GM21367 (cell line): Measurements from ENCODE around the gene PLSCR2.
"Not testable (repeated sequence)": the region's sequence is repeated elsewhere in the genome, so short reads cannot be mapped to it uniquely, and the experiment has no call there.

ENCODE experiments used
- ATAC-seq: cut with Tn5 transposase; IDR thresholded peaks from one replicate; pipeline ENCODE4 v1.9.1; 2021; ENCODE audit not compliant: unreplicated experiment

Gene PLSCR2

GRCh38 chr3:146491303-146491702, 21.9 kb upstream of the PLSCR2 start:
- no peak for ATAC-seq

DNA sequence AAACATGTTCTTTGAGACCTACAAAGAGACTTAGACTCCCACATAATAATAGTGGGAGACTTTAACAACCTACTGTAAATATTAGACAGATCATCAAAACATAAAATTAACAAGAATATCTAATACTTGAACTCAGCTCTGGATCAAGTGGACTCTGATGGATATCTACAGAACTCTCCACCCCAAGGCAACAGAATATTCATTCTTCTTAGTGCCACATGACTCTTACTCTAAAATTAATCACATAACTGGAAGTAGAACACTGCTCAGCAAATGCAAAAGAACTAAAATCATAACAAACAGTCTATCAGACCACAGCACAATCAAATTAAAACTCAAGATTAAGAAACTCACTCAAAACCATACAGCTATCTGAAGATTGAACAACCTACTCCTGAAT, 15.9 kb upstream of the PLSCR2 start:
- no peak for ATAC-seq

DNA sequence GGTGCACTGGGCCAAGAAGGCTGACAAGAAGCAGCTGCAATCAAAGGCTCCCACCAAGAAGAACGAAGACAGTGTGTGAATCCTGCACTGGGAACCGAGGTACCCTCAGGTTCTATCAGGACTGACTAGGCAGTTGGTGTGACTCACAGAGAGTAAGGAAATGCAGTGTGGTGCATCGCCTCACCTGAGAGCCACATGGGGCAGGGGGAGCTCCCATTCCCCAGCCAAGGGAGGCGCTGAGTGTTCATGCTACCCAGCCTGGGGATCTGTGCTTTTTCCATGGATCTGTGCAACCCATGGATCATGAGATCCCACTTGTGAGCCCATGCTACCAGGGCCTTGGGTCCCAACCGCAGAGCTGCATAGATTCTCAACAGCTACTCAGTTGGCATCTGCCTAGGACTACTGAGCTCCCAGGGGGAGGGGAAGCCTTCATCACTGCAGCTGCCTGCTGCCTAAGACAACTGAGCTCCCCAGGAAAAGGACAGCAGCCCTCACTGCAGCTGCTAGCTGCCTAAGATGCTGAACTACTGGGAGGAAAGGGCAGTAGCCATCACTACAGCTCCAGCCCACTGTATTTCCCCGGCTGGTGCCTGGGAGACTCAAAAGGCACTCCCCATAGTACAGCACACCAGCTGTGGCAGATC, 6.9 kb upstream of the PLSCR2 start:
- no peak for ATAC-seq

DNA sequence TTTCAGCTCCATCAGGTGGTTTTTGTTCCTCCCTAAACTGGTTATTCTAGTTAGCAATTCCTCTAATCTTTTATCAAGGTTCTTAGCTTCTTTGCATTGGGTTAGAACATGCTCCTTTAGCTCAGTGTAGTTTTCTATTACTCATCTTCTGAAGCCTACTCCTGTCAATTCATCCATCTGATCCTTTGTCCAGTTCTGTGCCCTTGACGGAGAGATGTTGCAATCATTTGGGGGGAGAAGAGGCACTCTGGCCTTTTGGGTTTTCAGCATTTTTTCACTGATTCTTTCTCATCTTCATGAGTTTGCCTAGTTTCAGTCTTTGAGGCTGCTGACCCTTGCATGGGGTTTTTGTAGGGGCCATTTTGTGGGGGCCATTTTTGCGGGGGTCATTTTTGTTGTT, 5.6 kb upstream of the PLSCR2 start:
- ATAC-seq, result not testable (repeated sequence)

- ATAC-seq, result no peak
Measured at GRCh38 chr3:146473726-146474125, 4.4 kb upstream of the PLSCR2 start.

- no peak for ATAC-seq
Measured at GRCh38 chr3:146472611-146473010, 3.2 kb upstream of the PLSCR2 start.

GRCh38 chr3:146471012-146471411, 1.7 kb upstream of the PLSCR2 start:
- no peak for ATAC-seq

DNA sequence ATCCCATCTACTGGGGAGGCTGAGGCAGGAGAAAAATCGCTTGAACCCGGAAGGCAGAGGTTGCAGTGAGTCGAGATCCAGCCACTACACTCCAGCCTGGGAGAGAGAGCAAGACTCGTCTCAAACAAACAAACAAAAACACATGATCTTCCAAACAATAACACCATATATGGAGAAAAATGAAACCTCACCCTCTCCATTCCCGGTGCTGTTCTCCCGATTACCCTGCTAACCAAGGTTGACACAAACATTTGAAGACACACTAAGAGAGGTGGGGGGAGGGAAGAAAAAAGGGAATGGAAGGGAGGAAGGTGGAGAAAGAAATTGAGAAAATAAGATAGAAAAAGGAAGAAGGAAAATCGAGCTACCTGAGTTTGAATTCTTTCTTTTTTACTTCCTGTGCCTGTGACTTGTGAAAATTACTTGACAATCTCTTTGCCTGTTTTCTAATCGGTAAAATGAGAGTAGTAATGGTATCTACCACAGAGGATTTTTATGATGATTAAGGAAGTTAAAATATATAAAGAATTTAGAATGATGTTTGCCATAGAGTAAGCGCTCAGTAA, 1.1 kb upstream of the PLSCR2 start:
- ATAC-seq, result no peak

DNA sequence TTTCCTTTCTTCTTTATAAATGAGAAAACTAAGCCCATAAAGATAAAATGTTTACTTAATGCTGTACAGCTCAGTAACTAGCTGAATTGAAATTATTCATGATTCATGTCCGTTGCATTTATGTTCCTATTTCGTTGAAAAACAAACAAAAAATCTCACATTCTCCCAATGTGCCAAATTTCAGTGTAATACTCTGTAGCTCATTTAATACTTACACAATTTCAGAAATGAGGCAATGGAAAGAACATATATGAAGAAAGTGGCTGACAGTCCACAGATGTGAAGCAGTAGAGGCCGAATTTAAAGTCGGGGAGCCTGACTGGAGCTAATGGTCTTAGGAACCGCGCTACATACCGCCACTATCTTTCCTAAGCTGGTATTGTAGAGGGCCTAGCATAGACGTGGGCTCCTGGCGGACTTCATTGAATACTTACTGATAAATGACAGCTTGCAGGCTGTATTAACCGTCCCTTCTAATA, 651 bp downstream of the PLSCR2 start:
- ATAC-seq, result no peak

GRCh38 chr3:146468234-146468633, 1.1 kb downstream of the PLSCR2 start:
- no peak for ATAC-seq

DNA sequence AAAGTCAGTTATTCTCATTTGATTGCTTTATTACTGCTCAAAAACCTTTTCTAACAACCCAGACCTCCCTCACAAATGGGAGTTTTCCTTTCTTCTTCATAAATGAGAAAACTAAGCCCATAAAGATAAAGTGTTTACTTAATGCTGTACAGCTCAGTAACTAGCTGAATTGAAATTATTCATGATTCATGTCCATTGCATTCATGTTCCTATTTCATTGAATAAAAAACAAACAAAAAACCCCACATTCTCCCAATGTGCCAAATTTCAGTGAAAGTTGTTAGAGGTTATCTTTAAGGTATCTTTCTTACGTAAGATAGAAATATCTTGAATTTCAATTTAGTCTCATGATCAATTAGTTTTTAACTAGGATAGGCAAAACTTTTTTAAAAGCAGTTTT, 2.8 kb downstream of the PLSCR2 start:
- ATAC-seq, result no peak

DNA sequence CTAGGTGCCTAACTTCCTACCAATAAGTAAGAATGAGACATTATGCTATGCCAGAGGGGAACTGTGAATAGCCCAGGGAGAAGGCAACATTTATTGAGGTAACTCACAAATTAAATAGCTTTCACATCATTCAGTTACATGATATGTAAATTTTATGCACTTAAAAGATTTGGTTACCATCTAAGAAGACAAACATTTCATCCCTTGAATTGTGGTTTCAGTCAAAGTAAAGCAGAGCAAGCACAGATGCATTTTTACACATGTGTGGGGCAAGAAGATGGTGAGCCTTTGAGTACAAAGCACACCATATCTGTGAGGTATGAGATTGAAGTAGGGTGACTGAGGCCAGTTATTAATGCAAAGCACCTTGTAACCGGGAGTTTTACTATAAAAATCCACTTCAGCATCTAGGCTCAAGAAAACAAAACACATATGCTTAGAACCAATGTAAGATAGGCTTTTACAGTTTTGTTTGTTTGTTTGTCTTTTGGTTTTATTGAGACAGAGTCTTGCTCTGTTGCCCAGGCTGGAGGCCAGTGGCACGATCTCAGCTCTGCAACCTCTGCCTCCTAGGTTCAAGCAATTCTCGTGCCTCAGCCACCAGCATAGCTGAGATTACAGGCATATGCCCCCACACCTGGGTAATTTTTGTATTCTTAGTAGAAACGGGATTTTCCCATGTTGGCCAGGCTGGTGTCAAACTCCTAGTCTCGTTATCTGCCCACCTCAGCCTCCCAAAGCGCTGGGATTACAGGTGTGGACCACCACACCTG, 3.5 kb downstream of the PLSCR2 start:
- ATAC-seq, result no peak

DNA sequence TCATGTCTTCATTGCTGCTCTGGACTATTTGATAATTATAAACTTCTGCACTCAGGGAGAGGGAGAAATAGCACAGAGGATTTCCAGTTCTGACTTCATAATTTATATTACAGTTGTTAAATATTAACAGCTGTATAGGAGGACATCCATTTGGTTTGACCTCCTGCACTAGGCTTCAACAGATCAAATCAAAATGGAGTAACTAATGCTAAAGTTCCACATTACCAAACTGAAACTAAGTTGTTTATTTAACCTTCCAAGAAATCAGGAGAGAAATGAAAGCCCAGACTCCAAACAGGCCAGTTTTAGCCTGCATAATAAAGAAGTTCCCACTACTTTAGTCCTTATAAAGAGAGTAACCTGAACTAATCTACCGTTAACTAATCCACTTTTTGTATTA, 4.6 kb downstream of the PLSCR2 start:
- ATAC-seq, result no peak

DNA sequence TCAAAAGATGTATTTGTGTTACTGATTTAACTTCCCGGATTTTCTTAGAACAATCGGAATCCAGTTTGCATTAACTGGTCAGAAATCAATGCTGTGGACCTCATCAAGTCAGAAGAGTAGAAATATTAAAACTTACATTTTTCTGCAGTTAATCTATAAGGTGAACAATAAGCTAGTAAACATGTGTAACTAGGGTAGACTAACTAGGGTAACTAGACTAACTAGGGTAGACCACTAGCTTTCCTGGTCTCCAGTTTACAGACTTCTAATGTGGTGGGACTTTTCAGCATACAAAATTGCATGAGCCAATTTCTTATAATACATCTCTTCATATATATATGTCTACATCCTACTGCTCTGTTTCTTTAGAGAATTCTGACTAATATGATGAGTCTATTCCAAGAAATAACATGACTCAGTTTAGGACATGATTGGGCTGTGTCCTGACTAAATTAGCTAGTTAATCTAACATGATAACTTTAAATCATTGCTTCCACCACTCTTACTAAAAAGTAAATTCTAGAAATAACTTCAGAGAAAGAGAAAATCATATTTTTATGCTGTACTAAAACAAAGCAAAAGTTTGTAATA, 5.3 kb downstream of the PLSCR2 start:
- ATAC-seq, result no peak

- ATAC-seq, result no peak
Measured at GRCh38 chr3:146454796-146455195, 14.6 kb downstream of the PLSCR2 start.

- ATAC-seq, result no peak
Measured at GRCh38 chr3:146449613-146450012, 19.7 kb downstream of the PLSCR2 start.

- ATAC-seq, result no peak
Measured at GRCh38 chr3:146449076-146449475, 20.3 kb downstream of the PLSCR2 start.

- no peak for ATAC-seq
Measured at GRCh38 chr3:146446026-146446425, 23.3 kb downstream of the PLSCR2 start.

- ATAC-seq, result not testable (repeated sequence)
Measured at GRCh38 chr3:146440310-146440709, 29.1 kb downstream of the PLSCR2 start.

DNA sequence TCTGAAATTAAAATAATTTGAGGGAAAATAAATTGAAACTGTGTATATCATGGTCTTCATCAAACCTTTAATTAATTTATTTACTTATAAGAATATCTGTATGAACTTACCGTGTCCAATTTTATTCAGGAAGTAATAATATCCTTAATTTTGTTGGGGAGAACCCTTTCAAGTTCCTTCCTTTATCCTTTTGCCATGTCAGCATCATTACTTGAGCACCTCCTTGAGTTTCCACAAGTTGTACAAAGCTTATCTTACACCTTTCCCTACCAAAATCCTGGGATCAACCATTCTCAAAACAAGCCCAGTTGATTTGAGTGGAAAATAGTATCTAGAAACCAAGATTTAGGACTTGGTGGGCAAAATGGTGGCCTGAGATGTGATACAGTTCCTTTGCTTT, 37.3 kb downstream of the PLSCR2 start:
- ATAC-seq, result no peak

DNA sequence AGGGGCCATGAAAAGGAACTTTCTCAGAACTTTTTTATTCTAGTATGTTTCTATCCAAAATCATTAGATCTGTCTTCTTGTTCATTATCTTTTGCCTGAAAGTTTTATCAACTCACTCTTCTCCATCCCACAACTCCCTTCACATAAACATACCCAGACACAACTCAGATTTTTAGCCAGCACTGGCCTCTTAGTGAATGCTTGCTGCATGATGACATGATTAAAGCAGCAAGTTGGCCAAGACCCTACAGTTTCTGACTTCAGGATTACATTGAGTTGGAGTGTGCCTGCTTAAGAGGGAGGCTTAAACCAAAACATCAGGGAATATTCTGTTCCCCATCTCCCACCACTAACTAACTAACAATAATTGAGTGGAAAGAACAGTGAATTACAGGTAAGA, 38.1 kb downstream of the PLSCR2 start:
- no peak for ATAC-seq

DNA sequence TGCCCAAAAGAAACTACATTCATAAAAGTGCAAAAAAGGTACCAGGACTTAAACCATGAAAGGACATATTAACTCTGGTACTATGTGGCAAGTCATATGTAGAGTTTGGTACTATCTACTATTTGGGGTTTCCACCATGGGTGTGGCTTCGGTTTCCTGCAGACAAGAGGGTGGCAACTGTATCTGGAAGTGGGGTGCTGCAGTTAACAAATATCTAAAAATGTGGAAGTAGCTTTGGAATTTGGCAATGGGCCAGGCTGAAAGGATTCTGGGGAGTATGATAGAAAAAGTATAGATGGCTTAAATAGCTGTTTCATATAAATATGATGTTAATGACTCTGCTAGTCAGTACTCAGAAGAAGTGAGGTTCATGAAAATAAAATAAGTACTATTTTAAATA, 44.0 kb downstream of the PLSCR2 start:
- ATAC-seq, result no peak
